GM18519 (cell line): ENCODE measurements around the gene DPYSL4.

Source experiments
- ATAC-seq: cut with Tn5 transposase; IDR thresholded peaks from one replicate; pipeline ENCODE4 v1.9.1; 2021; ENCODE audit warnings: mild to moderate bottlenecking, moderate library complexity; ENCODE audit not compliant: unreplicated experiment, low FRiP score

DPYSL4 gene

DNA sequence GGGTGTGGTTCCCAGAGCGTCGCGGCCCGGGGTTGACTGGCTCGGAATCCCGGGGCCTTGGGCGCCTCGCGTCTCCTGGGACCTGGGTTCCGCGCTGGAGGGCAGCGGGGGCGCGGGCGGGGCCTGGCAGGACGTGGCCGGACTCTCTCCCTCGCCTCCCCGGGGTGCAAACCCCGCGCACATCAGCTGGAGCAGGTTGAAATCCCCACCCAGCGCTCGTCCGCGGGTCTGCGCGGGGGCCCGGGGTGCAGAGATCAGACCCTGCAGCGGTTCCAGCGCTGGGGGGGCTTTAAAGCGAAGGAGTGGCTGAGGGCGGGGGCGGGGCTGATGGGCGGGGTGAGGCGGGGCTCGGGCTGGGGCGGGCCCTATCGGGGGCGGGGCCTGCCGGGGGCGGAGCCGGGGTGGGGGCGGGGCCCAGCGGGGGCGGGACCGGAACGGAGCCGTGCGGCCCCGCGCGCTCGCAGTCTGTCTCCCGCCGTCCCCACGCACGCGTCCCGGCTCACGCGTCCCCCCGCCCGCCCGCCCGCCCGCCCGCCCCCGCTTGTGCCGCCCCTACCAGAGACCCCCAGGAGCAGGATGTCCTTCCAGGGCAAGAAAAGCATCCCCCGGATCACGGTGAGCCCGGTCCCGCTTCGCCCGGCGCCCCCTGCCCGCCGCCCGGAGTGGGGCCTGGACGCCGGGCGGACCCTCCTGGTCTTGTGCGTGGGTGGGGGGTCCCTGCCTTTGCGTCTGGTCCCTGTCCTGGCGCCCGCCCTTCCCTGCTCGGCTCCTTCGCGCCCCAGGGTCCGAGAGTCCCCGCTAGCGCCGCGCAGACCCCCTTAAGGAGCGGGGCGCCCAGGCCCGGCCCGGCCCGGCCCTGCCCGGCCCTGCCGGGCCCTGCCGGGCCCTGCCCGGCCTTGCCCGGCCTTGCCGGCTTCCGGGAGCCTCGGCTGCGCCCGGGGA lies at the start of gene DPYSL4:
TSS of gene DPYSL4 (plus strand) at position 461 of the 942 bp plus-strand sequence. CDS start at position 577, 116 bp downstream.
- ATAC-seq: no peak

DNA sequence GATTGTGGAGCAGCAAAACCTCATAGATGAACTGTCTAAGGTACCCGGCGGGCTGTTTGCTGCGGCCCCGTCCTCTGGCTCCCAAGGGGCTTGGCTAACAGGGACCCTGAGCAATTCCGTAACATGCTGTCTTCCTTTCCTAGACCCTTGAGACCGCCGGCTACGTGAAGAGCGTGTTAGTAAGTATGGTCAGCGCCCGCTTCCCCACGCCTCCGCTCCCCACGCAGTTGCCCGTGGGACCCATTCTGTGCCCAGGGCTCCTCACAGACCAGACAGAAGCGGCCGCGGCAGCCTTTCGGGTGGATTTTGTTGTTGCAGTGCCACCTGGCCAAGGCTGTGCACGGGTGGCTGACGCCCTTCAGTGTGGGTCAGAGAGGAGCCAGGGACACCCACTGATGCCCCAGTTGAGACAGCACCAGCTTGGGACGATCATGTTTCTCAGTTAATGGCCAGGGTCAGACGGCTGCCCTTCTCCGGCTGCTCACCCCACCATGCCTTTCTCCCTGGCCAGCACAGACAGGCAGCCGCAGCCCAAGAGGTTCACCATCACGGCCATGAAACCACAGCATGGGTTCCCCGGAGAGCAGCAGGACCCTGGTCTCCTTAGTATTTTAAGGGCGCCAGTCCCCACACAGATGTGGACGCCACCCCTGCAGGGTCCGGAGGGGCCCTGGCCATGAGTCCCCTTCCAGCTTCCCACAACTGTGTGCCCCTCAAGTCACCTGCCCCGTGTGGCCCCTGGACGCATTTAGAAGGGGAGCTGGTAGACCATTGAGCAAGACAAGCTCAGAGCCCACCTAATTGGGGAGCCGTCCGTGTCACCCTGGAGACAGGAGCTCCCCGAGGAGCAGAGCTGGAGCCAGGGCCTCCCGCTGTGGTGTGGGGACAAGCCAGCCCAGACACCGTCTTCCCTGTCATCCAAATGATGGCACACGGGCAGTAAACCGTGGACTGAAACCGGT lies 49.4 kb upstream of the DPYSL4 start:
- no peak for ATAC-seq

DNA sequence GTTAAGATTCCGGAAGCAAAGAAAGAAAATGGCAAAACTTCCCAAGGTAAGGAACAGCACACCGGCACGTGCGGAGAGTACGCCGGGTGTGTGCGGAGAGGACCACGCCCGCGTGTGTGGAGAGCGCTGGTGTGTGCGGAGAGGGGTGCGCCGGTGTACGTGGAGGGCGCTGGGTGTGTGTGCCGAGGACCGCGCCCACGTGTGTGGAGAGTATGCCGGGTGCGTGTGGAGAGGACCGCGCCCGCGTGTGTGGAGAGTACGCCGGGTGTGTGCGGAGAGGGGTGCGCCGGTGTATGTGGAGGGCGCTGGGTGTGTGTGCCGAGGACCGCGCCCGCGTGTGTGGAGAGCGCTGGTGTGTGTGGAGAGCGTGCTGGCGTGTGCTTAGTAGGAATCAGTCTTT lies 48.6 kb upstream of the DPYSL4 start:
- ATAC-seq: no peak

DNA sequence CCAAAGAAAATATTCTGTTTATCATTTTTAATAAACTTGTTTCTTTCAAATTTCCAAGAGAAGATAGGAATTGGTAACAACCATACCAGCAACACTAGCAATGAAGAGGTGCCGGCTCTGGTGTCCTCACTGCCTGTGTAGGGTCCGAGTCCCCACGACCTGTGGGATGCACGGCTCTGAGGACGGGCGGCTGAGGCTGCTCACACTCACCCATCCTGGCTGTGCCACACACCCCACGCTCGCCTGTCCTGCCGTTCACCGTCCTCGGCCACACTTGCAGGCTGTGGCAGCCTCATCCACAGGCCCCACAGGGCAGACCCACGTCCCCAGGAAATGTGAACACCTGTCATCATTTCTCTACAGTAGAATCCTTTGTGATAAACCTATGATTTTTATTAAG lies 48.2 kb upstream of the DPYSL4 start:
- ATAC-seq: no peak

DNA sequence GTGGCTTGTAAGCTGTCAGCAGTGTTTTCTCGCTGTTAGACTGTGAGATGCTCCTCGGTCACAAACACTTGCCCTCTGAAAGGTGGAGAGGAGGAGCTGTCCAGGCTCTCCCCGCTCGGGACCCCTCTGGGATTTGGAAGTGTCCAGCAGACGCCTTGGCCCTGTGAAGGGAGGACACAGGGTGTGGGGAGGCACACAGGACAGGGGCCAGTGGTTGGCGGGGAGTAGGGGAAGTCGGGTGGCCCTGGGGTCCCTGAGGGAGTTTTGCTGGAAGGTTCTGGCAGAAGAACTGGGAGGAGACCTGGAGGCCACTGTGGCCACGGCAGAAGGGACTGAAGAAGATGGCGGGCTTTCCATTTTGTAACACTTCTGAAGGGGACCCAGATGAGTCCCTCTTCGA lies 47.2 kb upstream of the DPYSL4 start:
- ATAC-seq: no peak

DNA sequence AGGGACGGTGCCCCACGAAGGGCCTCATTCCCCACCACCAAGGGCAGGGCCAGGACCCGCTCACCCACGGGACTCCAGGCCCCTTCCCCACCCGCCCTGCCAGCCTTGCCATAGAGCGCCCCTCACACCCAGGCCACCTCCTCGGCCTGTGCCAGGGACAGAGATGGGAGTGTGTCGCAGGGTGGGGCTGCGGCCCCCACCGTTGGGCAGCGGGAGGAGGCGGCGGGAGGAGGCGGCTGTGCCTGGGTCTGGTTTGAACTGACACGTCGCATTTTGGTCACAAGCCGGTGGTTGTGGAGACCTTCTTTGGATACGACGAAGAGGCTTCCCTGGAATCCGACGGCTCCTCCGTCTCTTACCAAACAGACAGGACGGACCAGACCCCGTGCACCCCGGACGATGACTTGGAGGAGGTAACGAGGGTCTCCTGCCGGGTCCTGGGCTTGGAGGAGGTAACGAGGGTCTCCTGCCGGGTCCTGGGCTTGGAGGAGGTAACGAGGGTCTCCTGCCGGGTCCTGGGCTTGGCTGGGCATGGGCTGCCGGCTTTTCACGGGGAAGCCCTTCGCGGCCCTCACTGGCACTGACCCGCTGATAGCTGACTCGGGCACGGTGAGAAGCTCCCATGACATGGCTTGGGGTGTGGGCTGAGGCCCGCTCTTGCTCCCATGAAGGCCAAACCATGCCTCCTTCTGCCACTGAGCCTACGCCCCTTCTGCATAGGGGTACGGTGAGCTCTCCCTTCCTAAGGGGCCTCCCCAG lies 46.4 kb upstream of the DPYSL4 start:
- no peak for ATAC-seq

DNA sequence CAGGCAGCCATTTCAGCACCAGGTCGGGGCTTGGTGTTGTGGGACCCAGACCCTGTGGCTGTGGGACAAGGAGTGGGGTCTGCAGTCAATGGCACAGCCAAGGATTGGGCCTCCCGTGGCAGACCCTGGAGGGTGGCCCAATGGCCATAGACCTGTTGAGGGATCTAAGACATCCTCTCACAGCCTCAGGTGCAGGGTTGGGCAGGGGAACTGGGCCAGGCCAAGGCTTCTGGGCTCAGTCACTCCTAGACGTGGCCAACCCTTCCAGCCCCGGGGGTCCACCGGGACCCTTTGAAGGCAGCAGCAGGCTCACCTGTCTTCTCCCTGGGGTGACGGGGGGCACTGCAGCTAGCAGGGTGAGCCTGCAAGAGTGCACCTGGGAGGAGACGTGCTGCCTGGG lies 45.7 kb upstream of the DPYSL4 start:
- no peak for ATAC-seq

DNA sequence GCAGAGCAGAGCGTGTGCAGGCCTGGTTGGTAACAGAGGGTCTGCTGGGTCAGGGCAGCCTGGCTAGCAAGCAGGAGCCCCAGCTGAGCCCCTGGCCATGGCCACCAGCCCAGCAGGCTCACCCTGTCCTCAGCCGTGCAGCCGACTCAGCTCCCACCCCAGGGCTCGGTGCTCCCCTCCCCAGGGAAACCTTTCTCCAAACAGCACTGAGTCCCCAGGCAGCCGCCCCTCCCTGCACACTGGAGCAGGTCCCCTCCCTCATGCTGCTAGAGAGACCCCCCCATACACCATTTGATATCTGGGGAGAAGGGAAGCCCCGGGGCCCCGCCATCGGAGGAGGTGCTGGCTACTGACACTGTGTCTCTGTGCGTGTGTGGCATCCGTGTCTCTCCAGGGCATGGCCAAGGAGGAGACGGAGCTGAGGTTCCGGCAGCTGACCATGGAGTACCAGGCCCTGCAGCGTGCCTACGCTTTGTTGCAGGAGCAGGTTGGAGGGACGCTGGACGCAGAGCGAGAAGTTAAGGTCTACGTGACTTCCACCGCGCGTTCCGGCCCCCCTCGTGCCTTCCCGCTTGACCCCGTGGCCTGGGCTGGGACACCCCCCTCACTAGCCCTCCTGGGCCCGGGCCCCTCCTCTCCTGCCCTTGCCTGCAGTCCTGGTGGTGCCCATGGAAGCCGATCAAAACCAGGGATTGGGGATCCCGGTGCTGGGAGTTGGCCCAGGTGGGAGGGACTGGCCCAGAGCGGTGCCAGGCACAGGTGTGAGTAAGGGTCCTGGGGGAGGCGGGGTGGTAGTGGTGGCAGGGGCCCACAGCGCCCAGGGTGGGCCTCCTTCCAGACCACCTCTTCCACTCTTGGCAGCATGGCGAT lies 45.0 kb upstream of the DPYSL4 start:
- no peak for ATAC-seq

DNA sequence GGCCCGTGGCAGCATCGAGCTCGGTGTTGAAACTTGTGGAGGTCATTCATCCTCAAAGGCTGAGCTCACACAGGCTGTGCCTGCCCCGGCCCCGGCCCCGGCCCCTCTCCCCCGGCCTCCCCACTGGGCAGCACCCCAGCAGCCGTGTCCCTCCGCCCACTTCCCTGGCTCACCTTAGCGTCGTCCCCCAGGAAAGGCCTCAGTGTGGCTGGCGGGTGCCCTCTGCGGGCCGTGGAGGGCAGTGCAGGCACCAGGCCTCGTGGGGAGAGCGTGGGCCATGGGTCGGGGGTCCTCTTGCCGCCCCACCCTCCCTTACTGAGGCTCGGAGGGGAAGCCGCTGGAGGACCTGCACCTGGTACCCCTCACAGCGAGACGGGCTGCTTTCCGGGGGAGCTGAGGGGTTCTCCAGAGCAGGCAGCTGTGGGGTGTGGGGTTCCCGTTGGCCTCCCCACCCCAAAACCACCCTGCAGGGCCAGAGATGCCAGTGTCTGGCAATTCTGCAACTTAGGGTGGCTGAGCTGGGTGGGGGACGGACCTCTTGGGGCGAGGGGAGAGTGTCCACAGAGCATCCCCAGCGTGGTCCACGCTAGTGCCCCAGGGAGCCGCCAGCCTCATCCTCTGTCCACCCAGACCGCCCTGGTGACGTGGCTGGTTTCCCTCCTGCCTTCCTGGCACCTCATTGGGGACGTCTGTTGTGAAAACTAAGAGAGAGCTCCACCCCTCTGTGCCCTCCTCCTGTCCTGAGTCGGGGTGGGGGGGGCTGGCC lies 44.2 kb upstream of the DPYSL4 start:
- ATAC-seq: peak; percentile 56

DNA sequence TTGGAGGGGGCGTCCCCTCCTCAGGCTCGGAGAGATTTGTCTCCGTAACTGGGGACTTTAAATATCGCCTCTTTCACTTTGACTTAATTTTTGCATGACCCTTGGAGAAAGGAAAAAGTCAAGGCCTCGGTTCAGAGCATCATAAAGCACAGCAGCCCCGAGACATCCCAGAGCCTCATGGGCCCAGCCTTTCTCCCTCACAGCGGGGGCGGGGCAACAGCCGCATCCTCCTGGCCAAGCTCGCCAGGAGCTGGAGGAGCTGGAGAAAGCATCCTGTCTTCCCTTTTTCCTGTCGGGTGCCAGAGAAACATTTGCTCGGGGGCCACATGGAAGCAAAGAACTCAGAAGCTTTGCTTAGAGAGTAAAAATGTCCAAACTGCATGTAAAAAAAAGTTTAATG lies 43.6 kb upstream of the DPYSL4 start:
- ATAC-seq: no peak

DNA sequence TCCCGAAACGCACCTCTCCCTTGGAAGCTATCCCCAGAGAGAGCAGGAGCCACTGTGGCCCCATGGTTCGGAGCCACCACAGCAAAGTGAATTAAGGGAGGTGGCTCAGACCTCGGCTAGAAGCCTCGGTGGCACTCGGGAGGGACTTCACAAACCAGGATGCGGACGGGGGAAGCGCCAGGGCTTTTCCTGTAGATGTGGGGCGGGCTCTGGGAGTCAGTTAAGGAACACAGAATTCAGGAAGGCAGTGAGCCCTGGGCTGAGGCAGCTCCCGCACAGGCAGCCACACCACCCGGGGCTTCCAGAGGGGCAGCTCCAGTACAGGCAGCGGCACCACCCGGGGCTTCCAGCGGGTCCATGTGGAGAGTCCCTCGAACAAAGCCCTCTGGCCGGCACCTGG lies 42.7 kb upstream of the DPYSL4 start:
- no peak for ATAC-seq

DNA sequence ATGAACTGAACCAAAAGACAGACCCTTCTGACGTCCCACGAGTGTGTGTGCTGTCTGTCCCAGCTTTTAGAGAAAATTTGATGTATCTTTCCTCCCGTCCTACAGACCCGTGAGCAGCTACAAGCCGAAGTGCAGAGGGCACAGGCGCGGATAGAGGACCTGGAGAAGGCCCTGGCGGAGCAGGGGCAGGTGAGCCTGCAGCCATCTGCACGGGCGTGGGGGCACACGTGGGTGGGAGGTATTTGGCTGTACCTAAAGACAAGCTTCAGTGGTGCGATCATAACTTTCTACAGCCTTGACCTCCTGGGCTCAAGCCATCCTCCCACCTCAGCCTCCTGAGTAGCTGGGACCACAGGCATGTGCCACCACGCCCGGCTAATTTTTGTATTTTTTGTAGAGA lies 41.7 kb upstream of the DPYSL4 start:
- ATAC-seq: no peak

DNA sequence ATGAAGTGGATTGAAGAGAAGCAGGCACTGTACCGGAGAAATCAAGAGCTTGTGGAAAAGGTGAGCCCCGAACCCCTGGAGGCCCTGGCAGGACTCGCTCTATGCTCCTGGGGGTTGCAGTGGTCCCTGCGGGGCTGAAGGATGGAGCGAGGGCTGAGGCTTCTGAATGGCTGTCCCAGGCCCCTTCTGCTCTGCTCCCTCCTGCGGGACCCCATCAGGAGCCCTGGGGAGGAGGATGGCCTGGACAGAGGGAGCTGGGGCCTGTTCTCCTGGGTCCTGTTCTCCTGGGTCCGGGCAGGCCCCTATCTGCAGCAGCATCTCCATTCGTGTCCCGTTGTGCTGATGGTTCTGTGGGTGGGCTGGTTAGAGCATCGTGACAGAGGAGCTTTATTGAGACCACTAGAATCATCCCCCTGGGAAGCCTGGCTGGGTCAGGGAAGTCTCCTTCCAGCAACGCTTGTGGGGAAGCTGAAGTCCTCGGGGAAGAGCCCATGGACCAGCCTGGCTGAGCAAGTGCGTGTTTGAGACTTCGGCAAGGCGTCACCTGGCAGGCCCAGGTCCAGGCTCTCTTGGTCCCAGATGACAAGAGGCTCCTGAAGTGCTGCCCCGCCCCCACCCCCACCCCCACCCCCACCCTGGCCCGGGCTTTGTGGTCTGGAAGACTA lies 41.1 kb upstream of the DPYSL4 start:
- ATAC-seq: no peak

DNA sequence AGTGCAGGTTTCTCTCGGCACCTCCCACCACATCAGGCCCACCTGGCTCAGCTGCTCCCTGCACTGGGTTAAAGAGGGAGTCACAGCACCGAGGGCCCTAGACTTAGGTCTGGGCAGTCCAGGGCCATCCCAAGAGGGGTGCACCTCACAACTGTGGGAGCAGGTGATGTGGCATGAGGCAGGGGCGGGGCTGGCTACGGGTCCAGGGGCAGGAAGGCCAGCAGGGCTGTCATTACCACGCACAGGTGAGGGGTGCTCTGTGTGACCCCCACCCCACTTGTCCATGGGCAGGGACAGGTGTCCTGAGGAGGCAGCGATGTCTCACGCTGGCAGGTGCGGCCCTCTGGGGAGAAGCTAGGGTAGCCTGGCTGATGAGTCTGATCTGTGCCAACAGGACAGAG lies 40.5 kb upstream of the DPYSL4 start:
- ATAC-seq: no peak

DNA sequence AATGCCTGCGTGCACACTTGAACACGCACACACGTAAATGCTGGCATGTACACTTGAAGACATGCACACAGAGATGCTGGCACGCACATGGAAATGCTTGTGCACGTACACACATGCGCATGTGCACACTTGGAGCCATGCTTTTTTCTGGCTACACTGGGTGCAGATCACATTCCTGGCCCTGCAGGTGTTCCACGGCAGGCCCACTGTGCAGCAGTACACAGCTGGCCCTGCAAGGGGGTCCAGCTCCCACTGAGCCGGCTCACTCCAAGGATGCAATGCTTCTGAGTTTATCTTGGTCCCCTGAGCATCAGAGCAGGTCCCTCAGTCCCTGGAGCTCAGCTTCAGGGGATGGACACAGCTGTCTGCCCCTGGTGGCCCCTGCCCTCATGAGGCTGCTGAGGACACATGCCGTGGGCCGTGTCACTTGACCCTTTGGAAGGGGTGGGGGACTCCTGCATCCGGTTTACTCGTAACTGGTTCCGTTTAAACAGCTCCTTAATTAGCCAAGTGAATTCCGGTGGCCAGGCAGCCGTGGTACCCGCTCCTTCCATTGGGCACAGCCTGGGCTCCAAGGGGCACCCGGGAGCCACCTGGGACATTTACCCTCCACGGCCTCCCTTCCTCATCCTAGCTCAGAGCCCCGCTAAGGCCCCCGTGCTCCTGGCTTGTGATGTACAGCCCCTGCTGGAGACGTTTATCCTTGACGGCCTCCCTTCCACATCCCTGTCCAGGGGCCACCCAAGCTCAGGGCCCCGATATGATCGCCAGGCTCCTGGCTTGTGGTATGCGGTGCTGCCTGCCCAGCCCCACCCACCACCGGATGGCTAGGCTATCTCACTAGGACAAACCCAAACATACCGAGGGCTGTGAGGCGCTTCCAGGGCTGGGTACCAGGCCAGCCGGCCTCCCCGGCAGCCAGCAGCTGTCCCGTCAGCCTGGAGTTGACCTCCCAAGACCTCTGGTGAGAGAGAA lies 39.5 kb upstream of the DPYSL4 start:
- ATAC-seq: no peak

DNA sequence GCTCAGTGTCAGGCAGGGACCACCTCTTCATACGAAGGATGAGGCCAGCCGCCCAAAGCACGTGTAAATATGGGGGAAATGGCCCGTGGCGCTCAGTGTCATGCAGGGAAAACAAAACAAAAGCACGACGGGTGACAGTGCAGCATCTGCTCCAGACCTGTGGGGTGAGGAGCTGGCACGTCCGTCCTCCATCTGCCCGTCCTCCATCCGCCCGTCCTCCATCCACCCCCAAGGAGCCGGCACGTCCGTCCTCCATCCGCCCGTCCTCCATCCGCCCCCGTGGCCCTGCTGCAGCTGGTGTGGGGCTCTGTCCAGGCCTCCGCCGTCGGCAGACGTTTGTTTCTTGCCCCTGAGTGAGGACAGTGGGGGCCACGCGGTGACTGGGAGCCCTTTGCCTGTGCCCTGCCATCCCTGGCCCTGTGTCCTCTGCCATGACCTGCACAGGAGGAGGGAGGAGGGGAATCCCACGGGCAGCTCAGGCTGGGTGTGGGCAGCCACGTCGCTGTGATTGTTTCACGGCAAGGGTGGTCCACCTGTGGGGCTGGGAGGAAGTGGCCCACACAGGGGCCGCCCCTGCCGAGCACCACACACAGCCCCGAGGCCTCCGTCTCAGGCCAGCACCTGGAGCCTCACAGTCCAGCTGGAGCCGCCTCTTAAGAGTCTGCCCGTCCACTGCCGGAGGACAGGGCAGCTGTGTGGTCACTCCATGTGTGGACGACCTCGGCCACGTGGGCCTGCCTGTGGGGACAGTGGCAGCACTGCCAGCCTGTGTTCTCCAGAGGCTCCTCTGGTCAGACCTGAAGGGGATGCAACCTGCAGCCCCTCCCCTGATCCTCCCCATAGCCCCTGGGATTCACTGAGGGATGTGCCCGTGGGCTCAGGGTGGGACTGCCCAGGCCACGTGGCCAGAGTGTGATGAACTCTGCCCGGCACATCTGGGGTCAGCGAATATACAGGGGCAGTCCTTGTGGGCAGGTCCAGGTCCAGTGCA lies 38.2 kb upstream of the DPYSL4 start:
- ATAC-seq: no peak
